GM23338 (cell line): ENCODE data around the gene PML.

Experiments
- CTCF ChIP-seq, 2 experiments: fragments of 200-600 bp in 1 of 2; sonication (generic) in 1 of 2; conservative IDR thresholded peaks; 2 replicates each; pipeline versions ENCODE4 v1.5.1 to v1.6.1; 2016 to 2017; ENCODE audit warnings: antibody characterized with exemption in 2 of 2, low read depth in 2 of 2, mild to moderate bottlenecking in 2 of 2, moderate library complexity in 1 of 2
- ETS1 ChIP-seq: IDR thresholded peaks from 2 replicates; pipeline ENCODE4 v1.6.1; 2016; ENCODE audit warnings: antibody characterized with exemption
- EZH2 ChIP-seq: fragments of 200-600 bp; sonication (generic); IDR thresholded peaks from one replicate; pipeline ENCODE4 v1.8.0; 2017; ENCODE audit warnings: antibody characterized with exemption, mild to moderate bottlenecking, low read depth; ENCODE audit not compliant: unreplicated experiment
- EZH2phosphoT487 ChIP-seq: fragments of 200-600 bp; sonication (generic); IDR thresholded peaks from one replicate; pipeline ENCODE4 v1.8.1; 2018; ENCODE audit warnings: antibody characterized with exemption; ENCODE audit not compliant: unreplicated experiment
- REST ChIP-seq: IDR thresholded peaks from one replicate; pipeline ENCODE4 v1.6.1; 2018; ENCODE audit warnings: antibody characterized with exemption; ENCODE audit not compliant: unreplicated experiment
- ZNF114 ChIP-seq: fragments of 250-450 bp; sonication (Bioruptor Pico); IDR thresholded peaks from 2 replicates; pipeline ENCODE4 v1.5.0; 2020; ENCODE audit warnings: mild to moderate bottlenecking, moderate library complexity

GRCh38 chr15:73949496-73949895 lies 45.0 kb upstream of the PML start:
- TF ChIP-seq CTCF (conservative IDR thresholded peaks at IDR 0.05; ENCODE audit: low read depth in 2 of 2) (no peak), EZH2 (no peak), ZNF114 (CRISPR knock-in tag) (no peak), REST (no peak), EZH2phosphoT487 (no peak), ETS1 (no peak)
